ENCODE measurements around the gene PPP2R5D. TPM values are rescaled to one million over a fixed set of nuclear protein-coding genes. Genes with fewer than 3 reads are reported as not detected.

Gene PPP2R5D
- polyA plus RNA-seq, 3 donors: 10.3 to 24.9 (median 14.9) TPM

DNA sequence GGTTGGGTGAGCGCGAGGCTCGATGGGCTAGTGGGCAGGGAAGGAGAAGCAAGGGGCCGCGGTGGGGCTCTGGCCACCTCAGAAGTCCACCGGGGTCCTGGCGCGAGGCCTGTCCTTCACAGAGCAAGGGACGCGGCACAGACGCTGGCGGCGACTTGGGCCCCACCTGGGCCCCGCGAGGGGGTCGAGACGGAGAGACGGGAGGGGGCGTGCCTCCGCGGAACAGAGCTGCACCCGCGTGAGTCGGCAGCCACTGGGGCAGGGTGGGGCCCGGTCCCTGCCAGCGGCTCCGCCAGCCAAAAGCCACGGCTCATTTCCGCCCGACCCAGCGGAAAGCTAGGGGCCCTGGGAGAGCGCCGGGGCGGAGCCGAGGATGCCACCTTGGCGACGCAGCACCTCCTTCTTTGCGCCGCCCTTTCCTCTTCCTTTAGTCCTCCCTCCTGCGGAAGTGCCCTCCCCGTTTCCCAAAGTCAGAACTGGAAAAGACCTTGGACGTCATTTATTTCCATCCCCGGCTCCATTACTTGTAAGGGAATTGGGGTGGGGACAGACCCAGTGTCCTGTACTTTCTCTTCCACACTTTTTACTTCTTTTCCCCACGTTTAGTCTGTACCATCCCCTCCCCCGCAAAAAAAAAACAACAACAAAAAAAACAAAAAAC lies 69.3 kb downstream of the PPP2R5D start, which contains the start of gene CUL7:
TSS of gene CUL7 (minus strand) at position 307 of the 661 bp plus-strand sequence. CDS start 1,063 bp downstream, outside the sequence.
- Histone ChIP-seq H3K4me1 (ENCODE audit: control insufficient read depth in 1 of 2, insufficient read depth in 2 of 2, low read length in 2 of 2) (peaks cover 16 to 29% of the 10 kb centered on the region in 2 donors), H2AFZ (ENCODE audit: insufficient read depth, low read depth, low read length, poor library complexity, severe bottlenecking) (peak within 1 kb of the TSS; percentile 98), H4K20me1 (ENCODE audit: insufficient read depth, low read length) (no peaks in the 10 kb centered on the region), H3K27ac (ENCODE audit: low read depth in 1 of 2, low read length in 2 of 2) (peak within 1 kb of the TSS; percentile 44 to 86), H3K4me2 (replicated peaks; ENCODE audit: extremely low read depth, low read length, poor library complexity, severe bottlenecking) (peak within 1 kb of the TSS; percentile 98), H3K9me3 (replicated peaks in 1 of 2; ENCODE audit: control insufficient read depth in 1 of 2, insufficient read depth in 1 of 2, low read length in 2 of 2) (no peaks in the 10 kb centered on the region), H3K27me3 (ENCODE audit: control insufficient read depth in 2 of 2, insufficient read depth in 2 of 2, low read length in 2 of 2) (no peaks in the 10 kb centered on the region), H3K79me2 (ENCODE audit: insufficient read depth, low read length) (peaks cover 14% of the 10 kb centered on the region), H3K36me3 (replicated peaks in 1 of 2; ENCODE audit: control insufficient read depth in 1 of 2, insufficient read depth in 2 of 2, low read length in 2 of 2) (peaks cover 13 to 41% of the 10 kb centered on the region in 2 donors), H3K9ac (ENCODE audit: insufficient read depth, low read length, poor library complexity, severe bottlenecking) (peak within 1 kb of the TSS; percentile 80), H3K4me3 (replicated peaks in 1 of 3; ENCODE audit: low read depth in 2 of 3, low read length in 3 of 3) (peak within 1 kb of the TSS; percentile 66 to 91 (median 85))
- Mint-ChIP-seq H3K27ac (peak within 1 kb of the TSS; percentile 87 to 97 (median 95)), H3K4me1 (peaks cover 35% of the 10 kb centered on the region), H3K9me3 (no peaks in the 10 kb centered on the region), H3K36me3 (peaks cover 39 to 50% of the 10 kb centered on the region in 2 donors), H3K4me3 (peak within 1 kb of the TSS; percentile 89 to 97), H3K27me3 (ENCODE audit: low read depth in 3 of 3) (peaks cover 0 to 2% (median 2%) of the 10 kb centered on the region in 3 donors)
- TF ChIP-seq, protein P1, sequence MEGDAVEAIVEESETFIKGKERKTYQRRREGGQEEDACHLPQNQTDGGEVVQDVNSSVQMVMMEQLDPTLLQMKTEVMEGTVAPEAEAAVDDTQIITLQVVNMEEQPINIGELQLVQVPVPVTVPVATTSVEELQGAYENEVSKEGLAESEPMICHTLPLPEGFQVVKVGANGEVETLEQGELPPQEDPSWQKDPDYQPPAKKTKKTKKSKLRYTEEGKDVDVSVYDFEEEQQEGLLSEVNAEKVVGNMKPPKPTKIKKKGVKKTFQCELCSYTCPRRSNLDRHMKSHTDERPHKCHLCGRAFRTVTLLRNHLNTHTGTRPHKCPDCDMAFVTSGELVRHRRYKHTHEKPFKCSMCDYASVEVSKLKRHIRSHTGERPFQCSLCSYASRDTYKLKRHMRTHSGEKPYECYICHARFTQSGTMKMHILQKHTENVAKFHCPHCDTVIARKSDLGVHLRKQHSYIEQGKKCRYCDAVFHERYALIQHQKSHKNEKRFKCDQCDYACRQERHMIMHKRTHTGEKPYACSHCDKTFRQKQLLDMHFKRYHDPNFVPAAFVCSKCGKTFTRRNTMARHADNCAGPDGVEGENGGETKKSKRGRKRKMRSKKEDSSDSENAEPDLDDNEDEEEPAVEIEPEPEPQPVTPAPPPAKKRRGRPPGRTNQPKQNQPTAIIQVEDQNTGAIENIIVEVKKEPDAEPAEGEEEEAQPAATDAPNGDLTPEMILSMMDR (IDR thresholded peaks at IDR 0.05): no peak
- 0% methylated on average over 30 of the region's 45 CpGs for WGBS (ENCODE audit: insufficient coverage)
- intact Hi-C loops (cut with micrococcal nuclease): loop anchor here in 1 of 2 donors (10.0 kb wide), 1 partner anchor 121 kb away; the partner anchor contains the start of gene SRF
- DNase-seq: peak; percentile 59 to 82 (median 72)

DNA sequence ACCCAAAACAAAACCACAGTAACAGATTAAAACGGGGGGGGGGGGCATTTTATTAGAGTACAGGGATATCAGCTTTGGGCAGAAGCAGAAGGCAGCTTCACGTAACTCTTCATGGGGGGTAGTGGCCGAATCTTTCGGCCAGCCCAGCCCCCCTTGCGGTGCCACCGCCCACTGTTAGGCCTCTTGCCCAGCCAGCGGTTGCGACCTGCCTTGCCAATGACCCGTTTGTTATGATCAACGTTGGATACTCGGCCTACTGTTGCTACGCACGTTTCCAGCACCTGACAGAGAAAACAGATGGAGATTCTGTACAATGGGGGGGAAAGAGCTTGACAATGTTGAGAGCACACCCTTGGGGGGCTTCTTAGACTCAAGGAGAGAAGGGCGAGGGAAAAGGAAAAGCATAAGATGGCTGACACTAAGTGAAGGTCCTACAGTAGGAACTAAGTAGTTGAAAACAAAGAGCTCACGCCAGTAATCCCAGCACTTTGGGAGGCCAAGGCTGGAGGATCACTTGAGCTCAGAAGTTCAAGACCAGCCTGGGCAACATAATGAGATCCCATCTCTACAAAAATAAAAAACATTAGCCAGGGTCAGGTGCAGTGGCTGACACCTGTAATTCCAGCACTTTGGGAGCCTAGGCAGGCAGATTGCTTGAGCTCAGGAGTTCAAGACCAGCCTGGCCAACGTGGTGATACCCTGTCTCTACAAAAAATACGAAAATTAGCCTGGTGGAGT lies 70.0 kb downstream of the PPP2R5D start:
- H3K4me1 Mint-ChIP-seq: peaks cover 38% of the 10 kb centered on the region
- 87% methylated on average over 16 of the region's 17 CpGs for WGBS (ENCODE audit: insufficient coverage)

More for the DNA sequence above, 70.0 kb downstream of the PPP2R5D start:
- H3K36me3 ChIP-seq (replicated peaks in 1 of 2; ENCODE audit: control insufficient read depth in 1 of 2, insufficient read depth in 2 of 2, low read length in 2 of 2): peaks cover 10 to 34% of the 10 kb centered on the region in 2 donors
- no peaks in the 10 kb centered on the region for H3K27me3 ChIP-seq (ENCODE audit: control insufficient read depth in 2 of 2, insufficient read depth in 2 of 2, low read length in 2 of 2)
- peak overlapping the region; percentile 66 to 91 (median 85) for H3K4me3 ChIP-seq (replicated peaks in 1 of 3; ENCODE audit: low read depth in 2 of 3, low read length in 3 of 3)
- peak overlapping the region; percentile 98 for H2AFZ ChIP-seq (ENCODE audit: insufficient read depth, low read depth, low read length, poor library complexity, severe bottlenecking)
- TF ChIP-seq, protein P1 (IDR thresholded peaks at IDR 0.05): no peak
- peaks cover 0 to 2% (median 2%) of the 10 kb centered on the region in 3 donors for H3K27me3 Mint-ChIP-seq (ENCODE audit: low read depth in 3 of 3)
- H3K4me1 ChIP-seq (ENCODE audit: control insufficient read depth in 1 of 2, insufficient read depth in 2 of 2, low read length in 2 of 2): peaks cover 19 to 33% of the 10 kb centered on the region in 2 donors
- intact Hi-C loops (cut with micrococcal nuclease): loop anchor here in 1 of 2 donors (10.0 kb wide), 1 partner anchor 120 kb away; the partner anchor contains the start of gene SRF
- H3K36me3 Mint-ChIP-seq: peaks cover 35 to 43% of the 10 kb centered on the region in 2 donors
- H3K9me3 Mint-ChIP-seq: no peaks in the 10 kb centered on the region
- peak overlapping the region; percentile 89 to 97 for H3K4me3 Mint-ChIP-seq
- DNase-seq: no peak
- peak overlapping the region in 1 of 2 donors; percentile 86 for H3K27ac ChIP-seq (ENCODE audit: low read depth in 1 of 2, low read length in 2 of 2)
- peak overlapping the region; percentile 98 for H3K4me2 ChIP-seq (replicated peaks; ENCODE audit: extremely low read depth, low read length, poor library complexity, severe bottlenecking)
- peak overlapping the region; percentile 80 for H3K9ac ChIP-seq (ENCODE audit: insufficient read depth, low read length, poor library complexity, severe bottlenecking)
- peak overlapping the region; percentile 87 to 97 (median 95) for H3K27ac Mint-ChIP-seq
- no peaks in the 10 kb centered on the region for H4K20me1 ChIP-seq (ENCODE audit: insufficient read depth, low read length)
- no peaks in the 10 kb centered on the region for H3K9me3 ChIP-seq (replicated peaks in 1 of 2; ENCODE audit: control insufficient read depth in 1 of 2, insufficient read depth in 1 of 2, low read length in 2 of 2)
- peaks cover 19% of the 10 kb centered on the region for H3K79me2 ChIP-seq (ENCODE audit: insufficient read depth, low read length)

Measured in CD14-positive monocyte (primary cell).